Tibial nerve (tissue), 4 donors: Measurements from ENCODE around the gene SHQ1. TPM values are rescaled to one million over a fixed set of nuclear protein-coding genes. Genes with fewer than 3 reads are reported as not detected.

ENCODE experiments used
- DNase-seq, 2 donors: peaks; one replicate each; pipeline ENCODE4 v3.0.0-alpha.2; 2019; ENCODE audit warnings: low spot score in 2 of 2
- H3K27ac ChIP-seq, 4 donors: fragments of 200-600 bp; sonication (generic) in 3 of 4; one replicate each; pipeline ENCODE4 v1.5.1; 2017 to 2019; ENCODE audit warnings: mild to moderate bottlenecking in 1 of 4
- H3K27me3 ChIP-seq, 2 donors: fragments of 200-600 bp; sonication (generic) in 1 of 2; one replicate each; pipeline versions ENCODE4 v1.5.1 to v1.6.0; 2017 to 2019
- H3K36me3 ChIP-seq, 3 donors: fragments of 200-600 bp; sonication (generic); one replicate each; pipeline ENCODE4 v1.5.1; 2018 to 2019
- H3K4me1 ChIP-seq, 4 donors: fragments of 200-600 bp; sonication (generic) in 3 of 4; one replicate each; pipeline ENCODE4 v1.5.1; 2017 to 2019
- H3K4me3 ChIP-seq, 4 donors: fragments of 200-600 bp; sonication (generic) in 3 of 4; one replicate each; pipeline ENCODE4 v1.5.1; 2017 to 2019; ENCODE audit warnings: mild to moderate bottlenecking in 1 of 4, moderate library complexity in 1 of 4
- H3K9me3 ChIP-seq, 4 donors: fragments of 200-600 bp; sonication (generic) in 3 of 4; one replicate each; pipeline ENCODE4 v1.5.1; 2017 to 2019
- CTCF ChIP-seq, 5 experiments: fragments of 200-600 bp in 3 of 5; fragments of 450-650 bp in 2 of 5; sonication (generic) in 3 of 5; IDR thresholded peaks; one replicate each; pipeline ENCODE4 v1.5.1; 2016 to 2019; ENCODE audit warnings: antibody characterized with exemption in 5 of 5, mild to moderate bottlenecking in 3 of 5, moderate library complexity in 2 of 5
- EP300 ChIP-seq, 2 donors: sonication (generic); formaldehyde crosslinking; IDR thresholded peaks; one replicate each; pipeline ENCODE4 v1.6.1; 2017; ENCODE audit warnings: antibody characterized with exemption in 2 of 2, mild to moderate bottlenecking in 1 of 2
- POLR2A ChIP-seq, 2 donors: fragments of 450-650 bp; IDR thresholded peaks; one replicate each; pipeline ENCODE4 v1.6.1; 2017; ENCODE audit warnings: antibody characterized with exemption in 2 of 2, mild to moderate bottlenecking in 2 of 2, moderate library complexity in 2 of 2
- WGBS, 2 donors: methylation state at CpG; one replicate each; pipeline ENCODE4 v1.1.5; 2018; 5-methylcytosine and 5-hydroxymethylcytosine counted together
- total RNA-seq, 4 donors: library from RNA; depleted of rRNA; stranded (reverse); fragments of >200 nt; gene quantifications; one replicate each; pipeline ENCODE4 v1.1.0, GENCODE V29; 2016

Gene SHQ1
- total RNA-seq, 4 donors from 2014 or later, result 10.0 to 25.3 (median 19.5) TPM

- WGBS, 2 donors, result 61 to 69% methylated on average over 3 of the region's 3 CpGs
These were observed 11.3 kb downstream of the SHQ1 start for GRCh38 chr3:72836923-72837322.

GRCh38 chr3:72836416-72836815 is 11.8 kb downstream of the SHQ1 start:
- Histone ChIP-seq H3K27me3 (no peaks in the 10 kb centered on the region), H3K9me3 (no peaks in the 10 kb centered on the region), H3K4me1 (no peaks in the 10 kb centered on the region), H3K36me3 (peaks cover 0 to 85% (median 6%) of the 10 kb centered on the region in 3 donors), H3K4me3 (no peak overlapping the region), H3K27ac (no peak overlapping the region)
- no peak for TF ChIP-seq CTCF (IDR thresholded peaks at IDR 0.05)
- TF ChIP-seq POLR2A (IDR thresholded peaks at IDR 0.05), result no peak
- TF ChIP-seq EP300 (IDR thresholded peaks at IDR 0.05), result no peak
- WGBS, 2 donors, result 89 to 100% methylated on average over 3 of the region's 3 CpGs
- DNase-seq, result no peak

More at GRCh38 chr3:72836923-72837322, 11.3 kb downstream of the SHQ1 start:
- no peaks in the 10 kb centered on the region for H3K27me3 ChIP-seq
- peaks cover 0 to 85% (median 6%) of the 10 kb centered on the region in 3 donors for H3K36me3 ChIP-seq
- TF ChIP-seq CTCF (IDR thresholded peaks at IDR 0.05) (no peak), EP300 (IDR thresholded peaks at IDR 0.05) (no peak), POLR2A (IDR thresholded peaks at IDR 0.05) (no peak)
- no peaks in the 10 kb centered on the region for H3K4me1 ChIP-seq
- DNase-seq, result no peak
- no peak overlapping the region for H3K4me3 ChIP-seq
- no peaks in the 10 kb centered on the region for H3K9me3 ChIP-seq
- no peak overlapping the region for H3K27ac ChIP-seq

- Histone ChIP-seq H3K4me1 (no peaks in the 10 kb centered on the region), H3K36me3 (peaks cover 0 to 44% (median 0%) of the 10 kb centered on the region in 3 donors), H3K9me3 (no peaks in the 10 kb centered on the region), H3K4me3 (no peak overlapping the region), H3K27ac (no peak overlapping the region), H3K27me3 (no peaks in the 10 kb centered on the region)
- DNase-seq, result no peak
- TF ChIP-seq CTCF (IDR thresholded peaks at IDR 0.05), result no peak
- no peak for TF ChIP-seq EP300 (IDR thresholded peaks at IDR 0.05)
- no peak for TF ChIP-seq POLR2A (IDR thresholded peaks at IDR 0.05)
These were observed 17.6 kb downstream of the SHQ1 start for GRCh38 chr3:72830452-72831223.

GRCh38 chr3:72829701-72830100 is 18.5 kb downstream of the SHQ1 start:
- no peak overlapping the region for H3K4me3 ChIP-seq

More at GRCh38 chr3:72829701-72830100, 18.5 kb downstream of the SHQ1 start:
- TF ChIP-seq POLR2A (IDR thresholded peaks at IDR 0.05) (no peak), CTCF (IDR thresholded peaks at IDR 0.05) (no peak), EP300 (IDR thresholded peaks at IDR 0.05) (no peak)
- Histone ChIP-seq H3K27ac (no peak overlapping the region), H3K27me3 (no peaks in the 10 kb centered on the region), H3K9me3 (no peaks in the 10 kb centered on the region), H3K36me3 (peaks cover 0 to 35% (median 0%) of the 10 kb centered on the region in 3 donors), H3K4me1 (no peaks in the 10 kb centered on the region)
- no peak for DNase-seq
